ENCODE results near the gene UBE2K.
"Not testable (repeated sequence)": the region's sequence is repeated elsewhere in the genome, so short reads cannot be mapped to it uniquely, and the experiment has no call there.

The UBE2K gene

DNA sequence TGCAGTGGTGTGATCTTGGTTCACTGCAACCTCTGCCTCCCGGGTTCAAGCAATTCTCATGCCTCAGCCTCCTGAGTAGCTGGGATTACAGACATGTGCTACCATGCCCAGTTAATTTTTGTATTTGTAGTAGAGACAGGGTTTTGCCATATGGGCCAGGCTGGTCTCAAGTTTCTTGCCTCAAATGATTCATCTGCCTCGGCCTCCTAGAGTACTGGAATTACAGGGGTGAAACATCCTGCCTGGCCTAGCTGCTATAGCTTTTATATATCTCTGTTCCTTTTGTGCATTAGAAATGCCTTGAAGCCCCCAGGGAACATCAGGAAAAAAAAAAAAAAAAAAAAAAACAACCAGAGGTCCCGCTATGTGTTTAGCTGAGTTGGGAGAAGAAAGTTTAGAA is 34.8 kb downstream of the UBE2K start (continued):
- TF ChIP-seq, protein P1, sequence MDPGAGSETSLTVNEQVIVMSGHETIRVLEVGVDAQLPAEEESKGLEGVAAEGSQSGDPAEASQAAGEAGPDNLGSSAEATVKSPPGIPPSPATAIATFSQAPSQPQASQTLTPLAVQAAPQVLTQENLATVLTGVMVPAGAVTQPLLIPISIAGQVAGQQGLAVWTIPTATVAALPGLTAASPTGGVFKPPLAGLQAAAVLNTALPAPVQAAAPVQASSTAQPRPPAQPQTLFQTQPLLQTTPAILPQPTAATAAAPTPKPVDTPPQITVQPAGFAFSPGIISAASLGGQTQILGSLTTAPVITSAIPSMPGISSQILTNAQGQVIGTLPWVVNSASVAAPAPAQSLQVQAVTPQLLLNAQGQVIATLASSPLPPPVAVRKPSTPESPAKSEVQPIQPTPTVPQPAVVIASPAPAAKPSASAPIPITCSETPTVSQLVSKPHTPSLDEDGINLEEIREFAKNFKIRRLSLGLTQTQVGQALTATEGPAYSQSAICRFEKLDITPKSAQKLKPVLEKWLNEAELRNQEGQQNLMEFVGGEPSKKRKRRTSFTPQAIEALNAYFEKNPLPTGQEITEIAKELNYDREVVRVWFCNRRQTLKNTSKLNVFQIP (CRISPR knock-in tag; IDR thresholded peaks at IDR 0.05; ENCODE audit: borderline replicate concordance, low read depth), result no peak

DNA sequence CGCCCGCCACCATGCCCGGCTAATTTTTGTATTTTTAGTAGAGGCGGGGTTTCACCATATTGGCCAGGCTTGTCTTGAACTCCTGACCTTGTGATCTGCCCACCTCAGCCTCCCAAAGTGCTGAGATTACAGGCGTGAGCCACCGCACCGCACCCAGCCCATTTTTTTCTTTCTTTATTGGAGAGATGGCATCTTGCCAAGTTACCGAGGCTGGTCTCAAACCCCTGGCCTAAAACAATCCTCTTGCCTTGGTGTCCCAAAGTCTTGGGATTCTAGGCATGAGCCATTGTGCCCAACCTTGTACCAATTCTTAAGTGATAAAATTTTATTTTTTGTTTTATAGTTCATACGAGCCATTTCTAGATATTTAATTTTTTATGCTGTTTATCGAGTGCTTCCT is 41.7 kb downstream of the UBE2K start:
- not testable (repeated sequence) for ATAC-seq

DNA sequence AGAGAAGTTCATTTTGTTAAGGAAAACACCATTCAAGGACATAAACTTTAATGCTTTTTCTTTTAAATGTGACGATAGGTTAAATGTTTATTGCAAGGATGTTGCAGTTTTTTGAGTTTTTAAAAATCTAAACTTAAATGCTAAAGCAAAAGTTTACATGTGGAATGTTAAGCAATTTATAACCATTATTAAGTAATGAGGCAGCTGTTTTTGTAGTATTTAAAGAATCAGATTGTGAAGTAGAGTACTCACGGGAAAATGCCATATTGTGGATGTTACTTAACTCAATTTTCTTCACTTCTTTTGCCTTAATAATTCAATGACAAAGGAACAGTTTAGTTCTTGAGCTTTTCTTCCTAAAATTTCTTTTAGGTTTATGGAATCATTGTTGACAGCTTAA is 43.5 kb downstream of the UBE2K start:
- TF ChIP-seq ZNF565 (CRISPR knock-in tag; conservative IDR thresholded peaks at IDR 0.05; ENCODE audit: low read depth), result no peak
- TF ChIP-seq ARNTL (CRISPR knock-in tag; IDR thresholded peaks at IDR 0.05; ENCODE audit: borderline replicate concordance, low read depth), result no peak
- TF ChIP-seq, protein P2, sequence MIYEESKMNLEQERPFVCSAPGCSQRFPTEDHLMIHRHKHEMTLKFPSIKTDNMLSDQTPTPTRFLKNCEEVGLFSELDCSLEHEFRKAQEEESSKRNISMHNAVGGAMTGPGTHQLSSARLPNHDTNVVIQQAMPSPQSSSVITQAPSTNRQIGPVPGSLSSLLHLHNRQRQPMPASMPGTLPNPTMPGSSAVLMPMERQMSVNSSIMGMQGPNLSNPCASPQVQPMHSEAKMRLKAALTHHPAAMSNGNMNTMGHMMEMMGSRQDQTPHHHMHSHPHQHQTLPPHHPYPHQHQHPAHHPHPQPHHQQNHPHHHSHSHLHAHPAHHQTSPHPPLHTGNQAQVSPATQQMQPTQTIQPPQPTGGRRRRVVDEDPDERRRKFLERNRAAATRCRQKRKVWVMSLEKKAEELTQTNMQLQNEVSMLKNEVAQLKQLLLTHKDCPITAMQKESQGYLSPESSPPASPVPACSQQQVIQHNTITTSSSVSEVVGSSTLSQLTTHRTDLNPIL (CRISPR knock-in tag; IDR thresholded peaks at IDR 0.05; ENCODE audit: low read depth), result no peak
- TF ChIP-seq, protein P3, sequence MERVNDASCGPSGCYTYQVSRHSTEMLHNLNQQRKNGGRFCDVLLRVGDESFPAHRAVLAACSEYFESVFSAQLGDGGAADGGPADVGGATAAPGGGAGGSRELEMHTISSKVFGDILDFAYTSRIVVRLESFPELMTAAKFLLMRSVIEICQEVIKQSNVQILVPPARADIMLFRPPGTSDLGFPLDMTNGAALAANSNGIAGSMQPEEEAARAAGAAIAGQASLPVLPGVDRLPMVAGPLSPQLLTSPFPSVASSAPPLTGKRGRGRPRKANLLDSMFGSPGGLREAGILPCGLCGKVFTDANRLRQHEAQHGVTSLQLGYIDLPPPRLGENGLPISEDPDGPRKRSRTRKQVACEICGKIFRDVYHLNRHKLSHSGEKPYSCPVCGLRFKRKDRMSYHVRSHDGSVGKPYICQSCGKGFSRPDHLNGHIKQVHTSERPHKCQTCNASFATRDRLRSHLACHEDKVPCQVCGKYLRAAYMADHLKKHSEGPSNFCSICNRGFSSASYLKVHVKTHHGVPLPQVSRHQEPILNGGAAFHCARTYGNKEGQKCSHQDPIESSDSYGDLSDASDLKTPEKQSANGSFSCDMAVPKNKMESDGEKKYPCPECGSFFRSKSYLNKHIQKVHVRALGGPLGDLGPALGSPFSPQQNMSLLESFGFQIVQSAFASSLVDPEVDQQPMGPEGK (CRISPR knock-in tag; IDR thresholded peaks at IDR 0.05; ENCODE audit: borderline replicate concordance), result no peak
- TF ChIP-seq GLIS3 (CRISPR knock-in tag; IDR thresholded peaks at IDR 0.05), result no peak
- TF ChIP-seq, protein P4, sequence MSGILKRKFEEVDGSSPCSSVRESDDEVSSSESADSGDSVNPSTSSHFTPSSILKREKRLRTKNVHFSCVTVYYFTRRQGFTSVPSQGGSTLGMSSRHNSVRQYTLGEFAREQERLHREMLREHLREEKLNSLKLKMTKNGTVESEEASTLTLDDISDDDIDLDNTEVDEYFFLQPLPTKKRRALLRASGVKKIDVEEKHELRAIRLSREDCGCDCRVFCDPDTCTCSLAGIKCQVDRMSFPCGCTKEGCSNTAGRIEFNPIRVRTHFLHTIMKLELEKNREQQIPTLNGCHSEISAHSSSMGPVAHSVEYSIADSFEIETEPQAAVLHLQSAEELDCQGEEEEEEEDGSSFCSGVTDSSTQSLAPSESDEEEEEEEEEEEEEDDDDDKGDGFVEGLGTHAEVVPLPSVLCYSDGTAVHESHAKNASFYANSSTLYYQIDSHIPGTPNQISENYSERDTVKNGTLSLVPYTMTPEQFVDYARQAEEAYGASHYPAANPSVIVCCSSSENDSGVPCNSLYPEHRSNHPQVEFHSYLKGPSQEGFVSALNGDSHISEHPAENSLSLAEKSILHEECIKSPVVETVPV (CRISPR knock-in tag; IDR thresholded peaks at IDR 0.05), result no peak
- TF ChIP-seq TOX (CRISPR knock-in tag; IDR thresholded peaks at IDR 0.05; ENCODE audit: borderline replicate concordance), result no peak
- no peak for TF ChIP-seq OSR1 (CRISPR knock-in tag; IDR thresholded peaks at IDR 0.05)
- TF ChIP-seq RARB (CRISPR knock-in tag; IDR thresholded peaks at IDR 0.05), result no peak
- no peak for TF ChIP-seq ISL1 (CRISPR knock-in tag; IDR thresholded peaks at IDR 0.05)
- no peak for TF ChIP-seq ZFP30 (CRISPR knock-in tag; IDR thresholded peaks at IDR 0.05)
- no peak for TF ChIP-seq ZC3H10 (CRISPR knock-in tag; IDR thresholded peaks at IDR 0.05)
- no peak for ATAC-seq

DNA sequence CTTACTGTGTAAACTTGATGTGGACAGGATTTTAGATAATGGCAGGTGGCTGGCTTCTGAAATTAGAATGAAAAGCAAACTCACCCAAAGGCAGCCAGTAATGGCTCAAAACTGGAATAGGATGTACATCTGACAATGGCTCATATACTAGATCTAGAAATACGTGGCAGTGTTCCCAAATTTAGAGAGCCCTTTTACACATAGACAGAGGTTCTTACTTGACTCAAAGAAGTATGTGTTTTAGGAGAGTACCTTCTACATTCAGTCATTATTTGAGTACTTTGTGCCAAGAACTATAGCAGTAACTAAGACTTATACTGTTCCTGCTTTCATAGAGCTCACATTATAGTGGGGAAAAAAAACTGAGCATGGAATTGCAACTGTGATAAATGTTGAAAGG is 48.0 kb downstream of the UBE2K start:
- ATAC-seq, result no peak
- TF ChIP-seq OSR1 (CRISPR knock-in tag; IDR thresholded peaks at IDR 0.05), result no peak
- TF ChIP-seq, protein P1 (CRISPR knock-in tag; IDR thresholded peaks at IDR 0.05; ENCODE audit: borderline replicate concordance, low read depth), result no peak
- no peak for TF ChIP-seq ZNF565 (CRISPR knock-in tag; conservative IDR thresholded peaks at IDR 0.05; ENCODE audit: low read depth)
- TF ChIP-seq GLIS3 (CRISPR knock-in tag; IDR thresholded peaks at IDR 0.05), result no peak
- TF ChIP-seq ZFP30 (CRISPR knock-in tag; IDR thresholded peaks at IDR 0.05), result no peak
- TF ChIP-seq SNAI2 (CRISPR knock-in tag; IDR thresholded peaks at IDR 0.05), result no peak
- TF ChIP-seq CSDC2 (CRISPR knock-in tag; IDR thresholded peaks at IDR 0.05), result no peak
- TF ChIP-seq RARB (CRISPR knock-in tag; IDR thresholded peaks at IDR 0.05), result no peak
- TF ChIP-seq ESRRG (CRISPR knock-in tag; IDR thresholded peaks at IDR 0.05), result no peak
- TF ChIP-seq ZNF8 (CRISPR knock-in tag; IDR thresholded peaks at IDR 0.05), result no peak
- no peak for TF ChIP-seq TCF4 (CRISPR knock-in tag; IDR thresholded peaks at IDR 0.05; ENCODE audit: borderline replicate concordance)
- no peak for TF ChIP-seq PPARA (CRISPR knock-in tag; IDR thresholded peaks at IDR 0.05; ENCODE audit: borderline replicate concordance)
- TF ChIP-seq, protein P5, sequence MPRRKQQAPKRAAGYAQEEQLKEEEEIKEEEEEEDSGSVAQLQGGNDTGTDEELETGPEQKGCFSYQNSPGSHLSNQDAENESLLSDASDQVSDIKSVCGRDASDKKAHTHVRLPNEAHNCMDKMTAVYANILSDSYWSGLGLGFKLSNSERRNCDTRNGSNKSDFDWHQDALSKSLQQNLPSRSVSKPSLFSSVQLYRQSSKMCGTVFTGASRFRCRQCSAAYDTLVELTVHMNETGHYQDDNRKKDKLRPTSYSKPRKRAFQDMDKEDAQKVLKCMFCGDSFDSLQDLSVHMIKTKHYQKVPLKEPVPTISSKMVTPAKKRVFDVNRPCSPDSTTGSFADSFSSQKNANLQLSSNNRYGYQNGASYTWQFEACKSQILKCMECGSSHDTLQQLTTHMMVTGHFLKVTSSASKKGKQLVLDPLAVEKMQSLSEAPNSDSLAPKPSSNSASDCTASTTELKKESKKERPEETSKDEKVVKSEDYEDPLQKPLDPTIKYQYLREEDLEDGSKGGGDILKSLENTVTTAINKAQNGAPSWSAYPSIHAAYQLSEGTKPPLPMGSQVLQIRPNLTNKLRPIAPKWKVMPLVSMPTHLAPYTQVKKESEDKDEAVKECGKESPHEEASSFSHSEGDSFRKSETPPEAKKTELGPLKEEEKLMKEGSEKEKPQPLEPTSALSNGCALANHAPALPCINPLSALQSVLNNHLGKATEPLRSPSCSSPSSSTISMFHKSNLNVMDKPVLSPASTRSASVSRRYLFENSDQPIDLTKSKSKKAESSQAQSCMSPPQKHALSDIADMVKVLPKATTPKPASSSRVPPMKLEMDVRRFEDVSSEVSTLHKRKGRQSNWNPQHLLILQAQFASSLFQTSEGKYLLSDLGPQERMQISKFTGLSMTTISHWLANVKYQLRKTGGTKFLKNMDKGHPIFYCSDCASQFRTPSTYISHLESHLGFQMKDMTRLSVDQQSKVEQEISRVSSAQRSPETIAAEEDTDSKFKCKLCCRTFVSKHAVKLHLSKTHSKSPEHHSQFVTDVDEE (CRISPR knock-in tag; IDR thresholded peaks at IDR 0.05), result no peak
